IMR-90 (cell line): ENCODE measurements around the gene KATNAL2.

Experiments used
- CEBPB ChIP-seq: IDR thresholded peaks from 2 replicates; pipeline ENCODE4 v1.6.1; 2012; ENCODE audit warnings: low read depth, low read length, improper control_type of control experiment
- CTCF ChIP-seq: conservative IDR thresholded peaks from 2 replicates; pipeline ENCODE4 v1.5.1; 2012; ENCODE audit warnings: mild to moderate bottlenecking, low read depth, low read length, improper control_type of control experiment
- ELK1 ChIP-seq: fragments of 150-350 bp; IDR thresholded peaks from 2 replicates; pipeline ENCODE4 v1.6.1; 2016; ENCODE audit warnings: low read depth, mild to moderate bottlenecking, low read length, moderate library complexity, borderline replicate concordance
- FOS ChIP-seq: fragments of 150-350 bp; IDR thresholded peaks from 2 replicates; pipeline ENCODE4 v1.6.1; 2016; ENCODE audit warnings: low read depth, low read length
- MAZ ChIP-seq: IDR thresholded peaks from 2 replicates; pipeline ENCODE4 v1.6.1; 2012; ENCODE audit warnings: low read depth, mild to moderate bottlenecking, low read length, improper control_type of control experiment, moderate library complexity, borderline replicate concordance
- MXI1 ChIP-seq: IDR thresholded peaks from 2 replicates; pipeline ENCODE4 v1.6.1; 2012; ENCODE audit warnings: low read depth, mild to moderate bottlenecking, low read length, moderate library complexity, borderline replicate concordance
- NFE2L2 ChIP-seq: fragments of 150-350 bp; IDR thresholded peaks from 2 replicates; pipeline ENCODE4 v1.6.1; 2016; ENCODE audit warnings: low read depth, mild to moderate bottlenecking, low read length
- POLR2A ChIP-seq: IDR thresholded peaks from 2 replicates; pipeline ENCODE4 v1.6.1; 2012; ENCODE audit warnings: mild to moderate bottlenecking, low read depth, low read length
- RAD21 ChIP-seq: IDR thresholded peaks from 2 replicates; pipeline ENCODE4 v1.6.1; 2012; ENCODE audit warnings: low read length, improper control_type of control experiment
- RCOR1 ChIP-seq: IDR thresholded peaks from 2 replicates; pipeline ENCODE4 v1.6.1; 2012; ENCODE audit warnings: mild to moderate bottlenecking, low read length, improper control_type of control experiment; ENCODE audit not compliant: insufficient replicate concordance
- SMC3 ChIP-seq: fragments of 150-350 bp; IDR thresholded peaks from 2 replicates; pipeline ENCODE4 v1.6.1; 2016; ENCODE audit warnings: low read depth, mild to moderate bottlenecking, antibody characterized with exemption, low read length, moderate library complexity

- TF ChIP-seq CTCF (no peak), ELK1 (no peak), POLR2A (no peak), RAD21 (no peak), MXI1 (no peak), CEBPB (no peak), RCOR1 (no peak), NFE2L2 (no peak), MAZ (no peak), SMC3 (no peak), FOS (no peak)
These were observed 197.8 kb downstream of the KATNAL2 start for GRCh38 chr18:47115205-47115604.
